Hepatic stellate cell (primary cell): ENCODE results near the gene CYP1A2.
"Not testable (repeated sequence)": the region's sequence is repeated elsewhere in the genome, so short reads cannot be mapped to it uniquely, and the experiment has no call there.

Experiments
- DNase-seq: peaks from one replicate; pipeline ENCODE4 v3.0.0; 2011; ENCODE audit warnings: low spot score

CYP1A2 gene

GRCh38 chr15:74777769-74778598, 29.3 kb downstream of the CYP1A2 start:
- no peak for DNase-seq

GRCh38 chr15:74778599-74778970, 29.9 kb downstream of the CYP1A2 start:
- DNase-seq = no peak

GRCh38 chr15:74779162-74779648, 30.6 kb downstream of the CYP1A2 start:
- DNase-seq = no peak

GRCh38 chr15:74780523-74781430, 32.1 kb downstream of the CYP1A2 start:
- DNase-seq = no peak

GRCh38 chr15:74781431-74782258, 33.0 kb downstream of the CYP1A2 start, which contains the start of gene CSK:
TSS of gene CSK (plus strand) at chr15:74782080. CDS start at chr15:74798298, 16,218 bp downstream.
- DNase-seq = peak; percentile 93

GRCh38 chr15:74782259-74783071, 33.8 kb downstream of the CYP1A2 start:
- DNase-seq = peak; percentile 65

- DNase-seq = peak; percentile 67
These were observed 34.6 kb downstream of the CYP1A2 start for GRCh38 chr15:74783072-74783807.

- no peak for DNase-seq
These were observed 35.1 kb downstream of the CYP1A2 start for GRCh38 chr15:74783808-74784175.

GRCh38 chr15:74784426-74785193, 36.0 kb downstream of the CYP1A2 start:
- no peak for DNase-seq

- DNase-seq = no peak
These were observed 36.8 kb downstream of the CYP1A2 start for GRCh38 chr15:74785194-74786032.

- DNase-seq = not testable (repeated sequence)
These were observed 37.4 kb downstream of the CYP1A2 start for GRCh38 chr15:74786081-74786480.

- DNase-seq = no peak
These were observed 38.0 kb downstream of the CYP1A2 start for GRCh38 chr15:74786551-74787165.

- DNase-seq = peak; percentile 88
These were observed 38.8 kb downstream of the CYP1A2 start for GRCh38 chr15:74787251-74788041.

GRCh38 chr15:74788042-74788682, 39.5 kb downstream of the CYP1A2 start:
- no peak for DNase-seq

- DNase-seq = no peak
These were observed 40.1 kb downstream of the CYP1A2 start for GRCh38 chr15:74788683-74789151.

- no peak for DNase-seq
These were observed 40.6 kb downstream of the CYP1A2 start for GRCh38 chr15:74789171-74789631.

- no peak for DNase-seq
These were observed 41.1 kb downstream of the CYP1A2 start for GRCh38 chr15:74789741-74790079.
